LNCaP clone FGC (cell line): ENCODE data around the gene KIAA2012.

Experiments
- DNase-seq: peaks from one replicate; pipeline ENCODE4 v3.0.0-alpha.2; 2011; ENCODE audit warnings: low read depth
- H3K4me3 ChIP-seq: 2 replicates; pipeline ENCODE4 v1.5.1; 2011; ENCODE audit warnings: mild to moderate bottlenecking, low read depth, low read length, control low read depth
- TF ChIP-seq, protein P1 (sequence below): IDR thresholded peaks from 2 replicates; pipeline ENCODE4 v1.5.1; 2012; ENCODE audit warnings: mild to moderate bottlenecking; ENCODE audit not compliant: control insufficient read depth, insufficient read depth; ENCODE audit errors: extremely low read depth

Gene KIAA2012

DNA sequence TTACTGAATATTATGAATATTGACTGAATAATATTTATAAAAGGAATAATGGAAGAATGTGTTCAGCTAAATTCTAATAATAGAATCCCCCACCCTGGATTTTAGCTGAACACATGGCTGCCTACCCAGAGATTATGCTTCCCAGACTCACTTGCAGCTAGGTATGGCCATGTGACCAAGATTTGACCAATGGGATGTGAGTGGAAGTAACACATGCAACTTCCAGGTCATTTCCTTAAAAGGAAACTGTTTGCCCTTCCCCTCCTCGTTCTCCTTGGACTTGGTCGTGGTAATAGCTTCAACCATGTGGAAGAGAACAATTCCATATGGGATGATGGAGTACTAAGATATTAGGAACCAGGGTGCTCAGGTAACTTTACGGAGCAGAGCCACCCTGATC lies 47.8 kb downstream of the KIAA2012 start:
- H3K4me3 ChIP-seq: no peak overlapping the region
- no peak for DNase-seq

DNA sequence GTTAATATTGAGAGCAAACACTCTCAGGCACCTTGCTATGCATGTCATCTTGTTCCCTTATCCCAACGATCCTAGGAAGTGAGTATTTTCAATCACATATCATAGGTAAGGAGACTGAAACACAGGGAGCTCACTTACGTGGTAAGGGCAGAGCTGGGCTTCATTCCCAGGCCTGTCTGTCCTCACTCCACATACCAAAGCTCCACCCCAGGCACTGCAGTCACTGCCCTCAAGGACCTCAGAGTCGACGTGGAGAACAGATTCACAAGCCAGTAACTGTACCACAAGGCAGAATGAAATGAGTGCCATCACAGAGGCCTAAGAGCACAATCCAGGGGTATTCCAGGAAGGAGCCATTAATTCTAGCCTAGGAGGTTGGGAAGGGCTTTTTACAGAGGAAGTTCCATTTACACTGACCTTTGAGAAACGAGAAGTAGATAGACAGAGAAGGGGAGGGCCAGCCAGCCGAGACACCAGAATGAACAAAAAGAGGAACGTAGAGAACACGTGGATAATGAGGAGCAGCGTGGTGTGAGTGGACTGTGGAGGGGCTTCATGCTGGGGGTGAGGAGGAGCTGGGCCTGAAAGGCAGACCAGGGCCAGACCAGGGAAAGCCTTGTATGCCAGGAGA lies 48.6 kb downstream of the KIAA2012 start:
- TF ChIP-seq, protein P1, sequence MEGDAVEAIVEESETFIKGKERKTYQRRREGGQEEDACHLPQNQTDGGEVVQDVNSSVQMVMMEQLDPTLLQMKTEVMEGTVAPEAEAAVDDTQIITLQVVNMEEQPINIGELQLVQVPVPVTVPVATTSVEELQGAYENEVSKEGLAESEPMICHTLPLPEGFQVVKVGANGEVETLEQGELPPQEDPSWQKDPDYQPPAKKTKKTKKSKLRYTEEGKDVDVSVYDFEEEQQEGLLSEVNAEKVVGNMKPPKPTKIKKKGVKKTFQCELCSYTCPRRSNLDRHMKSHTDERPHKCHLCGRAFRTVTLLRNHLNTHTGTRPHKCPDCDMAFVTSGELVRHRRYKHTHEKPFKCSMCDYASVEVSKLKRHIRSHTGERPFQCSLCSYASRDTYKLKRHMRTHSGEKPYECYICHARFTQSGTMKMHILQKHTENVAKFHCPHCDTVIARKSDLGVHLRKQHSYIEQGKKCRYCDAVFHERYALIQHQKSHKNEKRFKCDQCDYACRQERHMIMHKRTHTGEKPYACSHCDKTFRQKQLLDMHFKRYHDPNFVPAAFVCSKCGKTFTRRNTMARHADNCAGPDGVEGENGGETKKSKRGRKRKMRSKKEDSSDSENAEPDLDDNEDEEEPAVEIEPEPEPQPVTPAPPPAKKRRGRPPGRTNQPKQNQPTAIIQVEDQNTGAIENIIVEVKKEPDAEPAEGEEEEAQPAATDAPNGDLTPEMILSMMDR: no peak
- no peak overlapping the region for H3K4me3 ChIP-seq
- no peak for DNase-seq

More for the DNA sequence above, 47.8 kb downstream of the KIAA2012 start:
- TF ChIP-seq, protein P1: no peak

DNA sequence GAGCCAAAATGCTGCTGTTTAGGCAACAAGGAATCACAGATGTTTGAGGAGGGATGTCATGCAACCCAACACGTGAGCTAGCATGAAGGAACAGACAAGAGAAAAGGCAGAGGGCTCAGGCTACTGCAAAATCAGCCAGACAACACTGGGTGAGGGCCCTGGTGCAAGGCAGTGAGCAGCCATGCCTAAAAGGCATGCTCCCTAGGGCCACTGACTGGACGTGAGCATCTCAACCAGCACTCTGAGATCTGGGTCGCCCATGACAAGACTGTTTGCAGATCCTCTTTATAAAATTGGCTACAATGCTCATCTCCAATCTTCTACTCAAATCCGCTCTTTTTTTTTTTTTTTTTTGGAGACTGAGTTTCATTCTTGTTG lies 49.1 kb downstream of the KIAA2012 start:
- no peak for DNase-seq
- no peak overlapping the region for H3K4me3 ChIP-seq
- TF ChIP-seq, protein P1: no peak

DNA sequence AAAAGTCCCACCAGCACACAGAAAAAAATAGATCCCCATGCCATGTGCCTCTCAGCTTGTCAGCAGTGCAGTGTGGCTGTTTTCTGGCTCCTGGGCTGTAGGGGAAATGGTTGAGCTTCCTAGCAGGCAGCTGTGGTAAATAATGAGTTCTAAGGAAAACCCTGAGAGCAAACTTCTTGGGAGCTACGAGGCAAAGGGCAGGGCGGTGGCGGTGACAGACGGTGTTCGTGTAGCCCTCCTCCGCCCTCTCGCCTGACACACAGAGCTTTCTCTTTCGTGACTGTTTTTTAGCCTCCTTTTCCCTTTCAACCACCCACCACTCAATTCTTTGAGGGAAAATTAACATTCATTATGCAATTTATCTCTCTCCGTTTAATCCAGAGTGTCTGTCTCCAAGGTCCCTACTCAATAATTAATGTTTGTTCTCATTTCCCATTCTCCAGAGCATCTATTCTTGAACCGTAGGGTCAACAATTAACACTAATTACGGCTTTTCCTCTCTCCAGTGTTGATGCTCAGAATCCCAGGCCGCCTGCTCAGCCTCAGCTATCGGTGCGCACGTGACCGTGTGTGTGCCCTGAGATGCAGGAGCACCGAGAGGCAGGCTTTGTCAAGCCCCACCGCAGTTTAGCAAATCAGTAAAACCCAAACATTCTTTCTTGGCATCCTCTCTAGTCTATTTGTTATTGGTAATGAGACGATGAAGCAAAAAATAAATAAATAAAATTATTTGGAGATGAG lies 50.1 kb downstream of the KIAA2012 start:
- DNase-seq: no peak
- TF ChIP-seq, protein P1: no peak
- no peak overlapping the region for H3K4me3 ChIP-seq

DNA sequence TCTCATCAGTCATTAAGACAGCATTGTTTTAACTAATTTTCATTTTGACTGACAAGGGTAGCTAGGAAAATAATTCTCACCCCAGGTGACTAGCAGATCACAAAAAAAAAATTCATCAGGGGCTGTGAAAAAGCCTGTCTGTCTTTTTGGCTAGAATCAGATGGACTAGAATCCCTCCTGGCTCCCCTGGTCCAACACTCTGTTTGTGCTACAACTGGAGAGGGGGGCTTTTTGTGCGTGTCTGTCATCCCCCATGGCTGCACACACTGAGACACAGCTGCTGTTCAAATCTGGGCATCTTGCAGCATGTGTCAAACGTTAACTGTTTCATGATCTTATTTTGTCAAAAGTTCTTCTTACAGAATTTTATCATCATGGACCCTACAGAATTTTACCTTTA lies 51.2 kb downstream of the KIAA2012 start:
- no peak overlapping the region for H3K4me3 ChIP-seq
- TF ChIP-seq, protein P1: no peak
- no peak for DNase-seq

DNA sequence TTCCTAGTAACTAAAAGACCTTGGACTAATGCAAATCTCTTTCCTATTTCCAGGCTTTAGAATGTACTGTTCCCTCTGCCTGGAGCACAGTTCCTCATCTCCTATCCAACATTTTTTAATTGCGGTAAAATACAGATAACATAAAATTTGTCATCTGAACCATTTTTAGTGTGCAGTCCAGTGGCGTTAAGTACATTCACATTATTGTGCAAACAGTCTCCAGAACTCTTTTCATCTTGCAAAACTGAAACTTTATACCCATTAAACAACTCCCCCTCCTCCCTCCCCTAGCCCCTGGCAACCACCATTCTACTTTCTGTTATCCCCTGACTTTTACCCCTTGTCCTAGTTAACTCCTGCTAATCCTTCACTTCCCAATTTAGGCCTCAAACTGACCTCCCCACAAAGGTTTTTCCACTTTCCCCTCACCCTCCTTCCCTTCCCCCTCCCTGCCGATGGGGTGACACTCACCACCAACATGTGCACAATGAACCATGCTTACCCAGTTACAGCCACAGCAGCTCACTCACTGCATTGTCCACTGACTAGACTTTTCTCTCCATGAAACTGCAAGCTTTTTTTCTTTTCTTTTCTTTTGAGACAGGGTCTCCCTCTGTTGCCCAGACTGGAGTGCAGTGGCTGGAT lies 54.8 kb downstream of the KIAA2012 start:
- DNase-seq: no peak
- TF ChIP-seq, protein P1: no peak
- H3K4me3 ChIP-seq: no peak overlapping the region
